Stomach (tissue), 4 donors: ENCODE results near the gene CEP89.
"Not testable (repeated sequence)": the region's sequence is repeated elsewhere in the genome, so short reads cannot be mapped to it uniquely, and the experiment has no call there.

Source experiments
- EP300 ChIP-seq: sonication (generic); formaldehyde crosslinking; IDR thresholded peaks from one replicate; pipeline ENCODE4 v1.6.1; 2017; ENCODE audit warnings: antibody characterized with exemption
- TF ChIP-seq, protein P1 (sequence below), 7 experiments: fragments of 450-650 bp in 4 of 7; fragments of 200-600 bp in 3 of 7; sonication (generic) in 3 of 7; IDR thresholded peaks; one replicate each; pipeline ENCODE4 v1.5.1; 2016 to 2019; ENCODE audit warnings: antibody characterized with exemption in 7 of 7, control low read depth in 2 of 7, mild to moderate bottlenecking in 1 of 7

- TF ChIP-seq, protein P1, sequence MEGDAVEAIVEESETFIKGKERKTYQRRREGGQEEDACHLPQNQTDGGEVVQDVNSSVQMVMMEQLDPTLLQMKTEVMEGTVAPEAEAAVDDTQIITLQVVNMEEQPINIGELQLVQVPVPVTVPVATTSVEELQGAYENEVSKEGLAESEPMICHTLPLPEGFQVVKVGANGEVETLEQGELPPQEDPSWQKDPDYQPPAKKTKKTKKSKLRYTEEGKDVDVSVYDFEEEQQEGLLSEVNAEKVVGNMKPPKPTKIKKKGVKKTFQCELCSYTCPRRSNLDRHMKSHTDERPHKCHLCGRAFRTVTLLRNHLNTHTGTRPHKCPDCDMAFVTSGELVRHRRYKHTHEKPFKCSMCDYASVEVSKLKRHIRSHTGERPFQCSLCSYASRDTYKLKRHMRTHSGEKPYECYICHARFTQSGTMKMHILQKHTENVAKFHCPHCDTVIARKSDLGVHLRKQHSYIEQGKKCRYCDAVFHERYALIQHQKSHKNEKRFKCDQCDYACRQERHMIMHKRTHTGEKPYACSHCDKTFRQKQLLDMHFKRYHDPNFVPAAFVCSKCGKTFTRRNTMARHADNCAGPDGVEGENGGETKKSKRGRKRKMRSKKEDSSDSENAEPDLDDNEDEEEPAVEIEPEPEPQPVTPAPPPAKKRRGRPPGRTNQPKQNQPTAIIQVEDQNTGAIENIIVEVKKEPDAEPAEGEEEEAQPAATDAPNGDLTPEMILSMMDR (IDR thresholded peaks at IDR 0.05): not testable (repeated sequence)
- not testable (repeated sequence) for TF ChIP-seq EP300
Measured at GRCh38 chr19:32867436-32867835, 104.3 kb downstream of the CEP89 start.
